HFFc6 (cell line): Measurements from ENCODE around the gene UBL4B. TPM values are rescaled to one million over a fixed set of nuclear protein-coding genes. Genes with fewer than 3 reads are reported as not detected.

Experiments used
- DNase-seq: peaks from one replicate; pipeline ENCODE4 v3.0.0-alpha.2; 2018
- H3K27ac Mint-ChIP-seq: 2 replicates; pipeline ENCODE4 v1.8.0; 2020; ENCODE audit warnings: mild to moderate bottlenecking, mixed read lengths
- H3K27me3 Mint-ChIP-seq: 2 replicates; pipeline ENCODE4 v1.8.0; 2021; ENCODE audit warnings: mild to moderate bottlenecking, moderate library complexity, mixed read lengths; ENCODE audit not compliant: insufficient read depth
- H3K36me3 Mint-ChIP-seq: 2 replicates; pipeline ENCODE4 v1.8.0; 2021; ENCODE audit warnings: low read depth, mixed read lengths
- H3K4me1 Mint-ChIP-seq: 2 replicates; pipeline ENCODE4 v1.8.0; 2020; ENCODE audit warnings: low read depth, mixed read lengths
- H3K4me3 Mint-ChIP-seq: 2 replicates; pipeline ENCODE4 v1.8.0; 2020; ENCODE audit warnings: mild to moderate bottlenecking, moderate library complexity, mixed read lengths
- H3K9me3 Mint-ChIP-seq: 2 replicates; pipeline ENCODE4 v1.8.0; 2020; ENCODE audit warnings: mild to moderate bottlenecking, mixed read lengths
- total RNA-seq, 6 experiments: library from RNA; stranded (reverse); fragmentation: NEBNext Ultra II Directional; extraction: Animal tissue kit (Norgen Biotek cat#: 25700); gene quantifications; 2 replicates in 1 of 6; 3 replicates in 5 of 6; pipeline ENCODE4 v1.2.3, GENCODE V29; 2021
- TF ChIP-seq, protein P1 (sequence below): fragments of 200-600 bp; sonication (generic); IDR thresholded peaks from 2 replicates; pipeline ENCODE4 v1.5.0; 2021; ENCODE audit warnings: antibody characterized with exemption, mild to moderate bottlenecking

Gene UBL4B
- total RNA-seq, 6 experiments from 2014 or later = 1.5 to 10.9 (median 1.8) TPM

- Mint-ChIP-seq H3K9me3 (no peaks in the 10 kb centered on the region), H3K4me1 (peaks cover 23% of the 10 kb centered on the region), H3K36me3 (no peaks in the 10 kb centered on the region), H3K27me3 (peaks cover 2% of the 10 kb centered on the region; the same call in 1 of the 2 replicates), H3K27ac (peak overlapping the region; percentile 61; the same call in 1 of the 2 replicates), H3K4me3 (no peak overlapping the region)
- DNase-seq = peak; percentile 41
- TF ChIP-seq, protein P1, sequence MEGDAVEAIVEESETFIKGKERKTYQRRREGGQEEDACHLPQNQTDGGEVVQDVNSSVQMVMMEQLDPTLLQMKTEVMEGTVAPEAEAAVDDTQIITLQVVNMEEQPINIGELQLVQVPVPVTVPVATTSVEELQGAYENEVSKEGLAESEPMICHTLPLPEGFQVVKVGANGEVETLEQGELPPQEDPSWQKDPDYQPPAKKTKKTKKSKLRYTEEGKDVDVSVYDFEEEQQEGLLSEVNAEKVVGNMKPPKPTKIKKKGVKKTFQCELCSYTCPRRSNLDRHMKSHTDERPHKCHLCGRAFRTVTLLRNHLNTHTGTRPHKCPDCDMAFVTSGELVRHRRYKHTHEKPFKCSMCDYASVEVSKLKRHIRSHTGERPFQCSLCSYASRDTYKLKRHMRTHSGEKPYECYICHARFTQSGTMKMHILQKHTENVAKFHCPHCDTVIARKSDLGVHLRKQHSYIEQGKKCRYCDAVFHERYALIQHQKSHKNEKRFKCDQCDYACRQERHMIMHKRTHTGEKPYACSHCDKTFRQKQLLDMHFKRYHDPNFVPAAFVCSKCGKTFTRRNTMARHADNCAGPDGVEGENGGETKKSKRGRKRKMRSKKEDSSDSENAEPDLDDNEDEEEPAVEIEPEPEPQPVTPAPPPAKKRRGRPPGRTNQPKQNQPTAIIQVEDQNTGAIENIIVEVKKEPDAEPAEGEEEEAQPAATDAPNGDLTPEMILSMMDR = no peak
Observed at GRCh38 chr1:110102081-110102480, 10.2 kb upstream of the UBL4B start.

DNA sequence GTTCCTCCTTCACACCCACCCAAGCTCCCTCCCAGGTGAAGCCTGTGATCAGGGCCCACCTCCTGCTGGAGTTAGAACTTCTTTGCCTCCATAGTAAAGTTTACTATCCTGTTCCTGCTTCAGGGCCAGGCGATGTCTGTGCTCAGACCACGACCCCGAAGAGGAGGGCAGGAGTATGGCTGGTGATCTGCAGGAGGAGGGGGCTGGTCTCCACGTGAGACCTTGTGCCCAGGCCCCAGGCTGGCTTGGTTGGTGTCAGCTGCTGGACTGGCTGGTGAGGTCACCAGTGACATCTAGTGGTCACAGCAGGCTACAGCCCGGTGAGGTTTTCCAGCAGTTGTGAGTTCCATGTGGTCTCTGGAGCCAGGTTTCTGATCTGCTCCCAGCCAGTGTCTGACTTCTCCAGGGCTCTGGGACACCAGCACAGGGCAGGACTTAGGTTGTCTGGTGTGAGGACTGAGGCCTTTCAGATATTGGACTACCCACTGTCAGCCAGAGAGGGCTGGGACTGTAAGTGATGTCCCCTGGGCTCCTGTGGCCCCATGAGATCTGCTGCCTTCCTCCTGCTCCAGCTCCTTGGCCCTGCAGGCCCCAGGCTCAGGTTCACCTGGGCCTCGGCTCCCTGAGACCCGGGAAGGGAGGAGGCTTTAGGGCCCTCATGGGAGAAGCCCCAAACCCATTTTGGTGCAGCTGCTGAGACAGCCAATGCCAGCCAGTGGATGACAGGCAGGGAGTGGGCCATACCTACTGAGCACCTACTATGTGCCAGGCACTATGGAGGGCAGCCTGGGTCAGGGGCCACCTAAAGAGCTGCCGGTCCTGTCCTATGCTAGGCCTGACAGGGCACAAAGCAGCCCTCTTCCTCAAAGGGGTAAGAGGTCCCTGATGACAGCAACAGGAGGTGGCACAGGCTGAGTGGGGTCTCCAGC lies 6.0 kb upstream of the UBL4B start:
- Mint-ChIP-seq H3K36me3 (no peaks in the 10 kb centered on the region), H3K27ac (no peak overlapping the region), H3K9me3 (no peaks in the 10 kb centered on the region), H3K4me3 (no peak overlapping the region), H3K27me3 (peaks cover 2% of the 10 kb centered on the region; the same call in 1 of the 2 replicates), H3K4me1 (peaks cover 29% of the 10 kb centered on the region)
- DNase-seq = peak; percentile 71
- TF ChIP-seq, protein P1 = peak; percentile 94

- no peak overlapping the region for H3K27ac Mint-ChIP-seq
- H3K9me3 Mint-ChIP-seq = no peaks in the 10 kb centered on the region
- TF ChIP-seq, protein P1 = no peak
- peaks cover 3% of the 10 kb centered on the region; the same call in 1 of the 2 replicates for H3K27me3 Mint-ChIP-seq
- H3K4me3 Mint-ChIP-seq = no peak overlapping the region
- H3K36me3 Mint-ChIP-seq = no peaks in the 10 kb centered on the region
- H3K4me1 Mint-ChIP-seq = peaks cover 14% of the 10 kb centered on the region
- DNase-seq = no peak
Observed at GRCh38 chr1:110107867-110108469, 4.3 kb upstream of the UBL4B start.

DNA sequence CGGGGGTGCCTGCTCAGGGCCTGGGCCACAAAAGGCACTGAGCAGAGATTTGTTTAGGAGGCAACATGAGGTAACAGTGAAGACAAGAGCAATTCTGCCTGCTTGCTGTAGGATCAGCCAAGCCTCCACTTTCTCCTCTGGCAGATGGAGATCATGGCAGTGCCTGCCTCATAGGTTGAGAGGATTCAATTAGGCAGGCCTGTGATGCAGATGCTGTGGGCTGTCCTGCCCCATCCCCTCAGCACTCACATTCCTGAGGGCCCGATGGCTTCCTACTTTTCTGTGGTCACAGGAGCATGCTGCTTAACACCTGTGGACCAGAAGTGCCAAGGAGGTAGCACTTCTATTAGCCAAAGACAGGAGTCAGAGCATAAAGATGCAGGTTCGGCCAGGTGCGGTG lies 1.2 kb upstream of the UBL4B start:
- Mint-ChIP-seq H3K27ac (no peak overlapping the region), H3K27me3 (peaks cover 8% of the 10 kb centered on the region), H3K4me1 (peaks cover 14% of the 10 kb centered on the region), H3K9me3 (no peaks in the 10 kb centered on the region), H3K4me3 (no peak overlapping the region), H3K36me3 (no peaks in the 10 kb centered on the region)
- TF ChIP-seq, protein P1 = no peak
- no peak for DNase-seq

DNA sequence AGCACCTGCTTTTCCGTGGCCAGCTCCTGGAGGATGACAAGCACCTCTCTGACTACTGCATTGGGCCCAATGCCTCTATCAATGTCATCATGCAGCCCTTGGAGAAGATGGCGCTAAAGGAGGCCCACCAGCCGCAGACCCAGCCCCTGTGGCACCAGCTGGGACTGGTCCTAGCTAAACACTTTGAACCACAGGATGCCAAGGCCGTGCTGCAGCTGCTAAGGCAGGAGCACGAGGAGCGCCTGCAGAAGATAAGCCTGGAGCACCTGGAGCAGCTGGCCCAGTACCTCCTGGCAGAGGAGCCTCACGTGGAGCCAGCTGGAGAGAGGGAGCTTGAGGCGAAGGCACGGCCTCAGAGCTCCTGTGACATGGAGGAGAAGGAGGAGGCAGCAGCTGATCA lies 413 bp downstream of the UBL4B start:
- Mint-ChIP-seq H3K4me1 (peaks cover 21% of the 10 kb centered on the region), H3K9me3 (no peaks in the 10 kb centered on the region), H3K27me3 (peaks cover 12% of the 10 kb centered on the region), H3K27ac (no peak overlapping the region), H3K36me3 (no peaks in the 10 kb centered on the region), H3K4me3 (no peak overlapping the region)
- TF ChIP-seq, protein P1 = no peak
- no peak for DNase-seq
